A549 treated with AZD9567 at 1 μM for 4 hours (cell line): ENCODE measurements around the gene RASGEF1B. TPM values are rescaled to one million over a fixed set of nuclear protein-coding genes. Genes with fewer than 3 reads are reported as not detected.

ENCODE experiments used
- total RNA-seq: library from RNA; stranded (reverse); fragments of 200-300 nt; extraction: Qiagen RNA extraction; gene quantifications from 5 replicates; pipeline ENCODE4 v1.2.3, GENCODE V29; 2022; ENCODE audit not compliant: insufficient read depth

The RASGEF1B gene
- 0.06 TPM in 1 of 5 replicates, not detected in the others for total RNA-seq

DNA sequence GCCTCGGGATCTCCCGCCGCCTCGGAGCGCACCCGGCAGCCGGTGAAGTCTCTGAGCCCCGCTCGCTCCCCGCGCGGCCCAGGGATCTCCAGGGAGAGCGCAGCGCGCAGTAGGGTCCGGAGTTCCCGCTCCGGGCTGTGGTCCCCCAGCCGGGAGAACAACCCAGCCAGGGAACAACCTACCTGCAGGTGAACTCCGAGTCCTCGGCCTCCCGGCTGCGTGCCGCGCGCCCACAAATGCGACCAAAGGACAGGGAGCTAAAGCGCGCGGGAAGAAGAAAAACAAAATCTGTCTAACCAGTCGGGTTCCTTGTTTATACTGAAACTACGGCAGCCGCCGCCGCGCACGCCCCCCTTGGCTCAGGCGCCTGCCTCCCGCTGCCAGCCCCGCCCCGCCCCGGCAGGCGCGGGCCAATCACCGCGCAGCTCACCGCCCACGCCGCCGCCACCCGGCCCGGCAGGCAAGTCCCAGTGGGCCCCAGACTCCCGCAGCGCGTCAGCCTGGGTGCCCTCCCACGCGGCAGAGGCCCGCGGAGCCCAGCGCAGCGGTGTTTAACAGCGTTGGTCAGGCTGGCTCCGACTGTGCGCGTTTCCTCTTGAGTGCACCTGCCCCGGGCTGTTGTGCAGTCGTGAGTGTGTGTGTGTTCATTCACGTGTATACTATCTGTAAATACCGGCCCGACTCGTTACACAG, at the start of gene RASGEF1B:
TSS of gene RASGEF1B (minus strand) at position 320 of the 693 bp plus-strand sequence. CDS start 12,399 bp downstream, outside the sequence.

